Measurements from ENCODE around the gene GIMAP6.

- TF ChIP-seq EZH2 (IDR thresholded peaks at IDR 0.05; ENCODE audit: insufficient read depth, poor library complexity, severe bottlenecking) (no peak), EZH2phosphoT487 (IDR thresholded peaks at IDR 0.05; ENCODE audit: insufficient read depth, low read depth) (no peak)
Observed at GRCh38 chr7:150648353-150649079, 16.3 kb upstream of the GIMAP6 start.

Data from GM23248 (cell line).